Testis (tissue), 2 donors: Measurements from ENCODE around the gene API5.
A peak's percentile ranks its signal among the peaks of the same experiment; 100 is the strongest.

Source experiments
- CTCF ChIP-seq, 3 experiments: fragments of 450-650 bp in 2 of 3; fragments of 200-600 bp in 1 of 3; sonication (generic) in 1 of 3; IDR thresholded peaks; one replicate each; pipeline ENCODE4 v1.5.1; 2016 to 2019; ENCODE audit warnings: antibody characterized with exemption in 3 of 3, mild to moderate bottlenecking in 2 of 3, moderate library complexity in 1 of 3
- POLR2A ChIP-seq: fragments of 450-650 bp; IDR thresholded peaks from one replicate; pipeline ENCODE4 v1.6.1; 2017; ENCODE audit warnings: antibody characterized with exemption, mild to moderate bottlenecking, moderate library complexity

- TF ChIP-seq CTCF (IDR thresholded peaks at IDR 0.05) (peak; percentile 67 to 76 (median 75)), POLR2A (no peak)
Observed at GRCh38 chr11:43311791-43312607, at the start of gene API5.
